Activated CD4-positive, alpha-beta T cell treated with anti-CD3 and anti-CD28 coated beads, Interleukin-2, amount 50 U/mL, for 48 hours (primary cell): ENCODE measurements around the gene TRAM2.

Experiments
- DNase-seq, 2 experiments: peaks; one replicate each; pipeline ENCODE4 v3.0.0-alpha.2; 2020

TRAM2 gene

GRCh38 chr6:52566201-52566600 lies 10.7 kb downstream of the TRAM2 start:
- no peak for DNase-seq

GRCh38 chr6:52564856-52565255 lies 12.0 kb downstream of the TRAM2 start:
- no peak for DNase-seq

GRCh38 chr6:52562911-52563310 lies 13.9 kb downstream of the TRAM2 start:
- no peak for DNase-seq

DNA sequence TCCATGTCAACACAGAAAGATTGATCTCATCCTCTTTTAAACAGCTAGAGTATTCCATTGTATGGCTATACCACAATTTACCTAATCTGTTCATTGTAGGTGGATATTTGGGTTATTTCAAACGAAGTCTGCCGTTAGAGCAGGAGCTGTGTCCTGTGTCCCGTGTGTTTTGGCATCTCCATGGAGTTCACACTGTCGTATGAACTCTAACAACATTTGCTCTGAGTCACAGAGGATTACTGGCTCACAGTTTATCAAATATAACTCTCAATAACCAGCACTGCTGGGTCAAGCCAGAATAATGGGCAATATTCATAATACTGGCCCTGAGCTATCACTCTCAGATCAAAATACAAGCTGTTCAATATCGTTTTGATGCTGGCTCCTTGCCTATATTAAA lies 16.4 kb downstream of the TRAM2 start:
- DNase-seq, result no peak

- no peak for DNase-seq
These were observed 18.4 kb downstream of the TRAM2 start for GRCh38 chr6:52558266-52559000.

DNA sequence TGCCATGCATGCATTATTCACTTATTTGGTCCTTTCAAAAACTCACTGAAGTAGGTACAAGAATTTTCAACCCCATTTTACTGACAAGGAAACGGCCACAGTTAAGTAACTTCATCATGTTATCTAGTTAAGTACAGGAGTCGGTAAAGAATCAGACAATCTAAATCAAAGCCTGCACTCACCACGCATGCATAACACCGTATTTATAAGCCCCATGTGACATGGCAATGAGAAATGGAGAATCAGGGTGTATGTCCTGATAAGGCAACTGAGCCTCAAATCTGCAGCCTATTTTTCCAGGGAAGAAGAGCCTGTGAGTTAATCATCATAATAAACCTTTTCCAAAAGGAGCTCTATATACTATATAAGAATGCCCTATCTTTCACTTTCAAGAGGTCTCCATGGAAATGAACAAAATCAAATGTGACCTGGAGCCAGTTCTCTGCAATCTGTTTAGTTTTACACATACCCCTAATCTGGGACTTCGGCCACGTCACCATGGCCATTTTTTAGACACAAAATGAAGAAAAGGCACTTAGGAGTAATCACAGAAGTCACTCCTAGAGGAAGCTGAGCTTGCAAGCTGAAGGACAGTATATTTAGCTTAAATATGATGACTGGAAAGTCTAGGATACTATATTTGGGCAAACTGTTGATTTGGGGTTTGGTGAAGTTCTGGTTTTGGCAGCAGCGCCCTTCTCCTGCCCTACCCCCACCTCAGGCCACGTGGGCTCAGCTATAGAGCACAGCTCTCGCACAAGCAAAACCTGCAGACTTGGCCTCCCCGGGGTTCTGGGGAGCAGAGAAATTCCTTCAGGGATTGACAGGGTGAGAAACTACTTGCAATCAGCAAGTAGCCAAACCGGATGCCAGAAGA lies 19.2 kb downstream of the TRAM2 start:
- no peak for DNase-seq

DNA sequence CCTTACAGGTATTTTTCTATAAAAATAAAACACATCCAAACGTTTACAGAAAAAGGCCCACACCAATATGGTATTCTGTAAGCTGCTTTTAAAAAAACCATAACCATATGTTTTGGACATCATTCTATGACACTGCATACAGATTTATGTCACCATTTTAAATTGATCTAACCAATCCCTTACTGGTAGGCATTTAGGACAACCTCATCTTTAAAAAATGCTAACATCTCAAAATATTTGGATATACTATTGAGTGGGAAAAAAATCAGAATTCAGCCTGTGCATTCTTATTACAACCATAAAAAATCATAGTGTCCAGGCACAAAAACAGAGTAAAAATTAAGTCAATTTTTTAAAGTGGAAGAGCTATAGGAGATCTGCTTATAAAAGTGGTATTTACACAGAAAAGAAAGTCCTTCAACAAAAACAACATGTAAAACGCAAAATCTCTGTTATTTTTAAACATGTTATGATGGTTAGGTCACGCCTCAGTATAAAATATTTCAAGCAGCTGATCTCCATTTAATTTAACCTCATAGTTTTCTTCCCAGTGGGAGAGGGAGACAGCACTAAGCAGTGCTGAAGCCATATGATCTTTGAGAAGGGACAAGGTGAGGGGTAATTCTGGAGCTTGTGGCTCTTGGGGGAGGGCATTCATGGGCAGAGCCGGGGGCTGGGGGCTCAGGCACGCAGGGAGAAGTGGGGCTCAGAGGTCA lies 21.2 kb downstream of the TRAM2 start:
- no peak for DNase-seq

DNA sequence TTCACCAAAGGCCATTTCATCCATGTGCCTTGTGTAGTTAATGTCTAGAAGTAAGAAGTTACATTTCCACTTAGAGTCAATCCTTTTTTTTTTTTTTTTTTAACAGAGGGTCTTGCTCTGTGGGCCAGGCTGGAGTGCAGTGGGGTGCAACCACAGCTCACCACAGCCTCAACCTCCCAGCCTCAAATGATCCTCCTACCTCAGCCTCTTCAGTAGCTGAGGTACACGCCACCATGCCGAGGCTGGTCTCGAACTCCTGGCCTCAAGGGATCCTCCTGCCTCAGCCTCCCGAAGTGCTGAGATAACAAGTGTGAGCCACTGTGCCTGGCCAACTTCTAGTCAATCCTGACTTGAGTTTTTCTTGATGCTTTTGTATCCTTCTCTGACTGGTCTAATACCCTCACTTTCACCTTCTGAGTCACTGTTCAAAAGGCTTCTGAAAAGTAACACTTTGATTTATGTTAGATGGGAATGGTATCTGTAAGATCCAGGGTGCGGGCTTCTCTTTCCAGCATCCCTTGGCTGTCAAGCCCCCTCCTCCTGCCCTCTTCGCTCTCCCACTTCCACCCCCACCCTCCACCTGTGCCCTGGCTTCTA lies 22.1 kb downstream of the TRAM2 start:
- no peak for DNase-seq

DNA sequence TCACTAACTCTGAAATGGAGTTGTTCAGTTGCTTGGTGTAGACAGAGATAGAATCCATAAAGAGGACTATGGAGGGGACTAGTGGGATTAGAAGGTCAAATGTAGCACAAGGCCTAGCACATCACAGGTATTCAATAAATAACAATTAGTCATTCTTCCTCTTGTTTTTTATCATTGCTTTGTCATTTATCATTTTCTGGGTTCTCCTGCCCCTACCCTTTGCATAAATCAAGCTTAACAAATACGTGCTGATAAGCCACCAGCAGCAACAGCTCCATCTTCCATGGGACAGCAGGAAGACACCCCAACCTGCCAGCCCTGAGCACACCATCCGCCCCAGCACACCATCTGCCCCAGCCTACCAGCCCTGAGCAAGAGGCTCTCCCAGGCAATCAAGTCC lies 23.1 kb downstream of the TRAM2 start:
- DNase-seq, result no peak

GRCh38 chr6:52553158-52553557 lies 23.7 kb downstream of the TRAM2 start:
- DNase-seq, result no peak

- DNase-seq, result no peak
These were observed 24.6 kb downstream of the TRAM2 start for GRCh38 chr6:52552278-52552643.

DNA sequence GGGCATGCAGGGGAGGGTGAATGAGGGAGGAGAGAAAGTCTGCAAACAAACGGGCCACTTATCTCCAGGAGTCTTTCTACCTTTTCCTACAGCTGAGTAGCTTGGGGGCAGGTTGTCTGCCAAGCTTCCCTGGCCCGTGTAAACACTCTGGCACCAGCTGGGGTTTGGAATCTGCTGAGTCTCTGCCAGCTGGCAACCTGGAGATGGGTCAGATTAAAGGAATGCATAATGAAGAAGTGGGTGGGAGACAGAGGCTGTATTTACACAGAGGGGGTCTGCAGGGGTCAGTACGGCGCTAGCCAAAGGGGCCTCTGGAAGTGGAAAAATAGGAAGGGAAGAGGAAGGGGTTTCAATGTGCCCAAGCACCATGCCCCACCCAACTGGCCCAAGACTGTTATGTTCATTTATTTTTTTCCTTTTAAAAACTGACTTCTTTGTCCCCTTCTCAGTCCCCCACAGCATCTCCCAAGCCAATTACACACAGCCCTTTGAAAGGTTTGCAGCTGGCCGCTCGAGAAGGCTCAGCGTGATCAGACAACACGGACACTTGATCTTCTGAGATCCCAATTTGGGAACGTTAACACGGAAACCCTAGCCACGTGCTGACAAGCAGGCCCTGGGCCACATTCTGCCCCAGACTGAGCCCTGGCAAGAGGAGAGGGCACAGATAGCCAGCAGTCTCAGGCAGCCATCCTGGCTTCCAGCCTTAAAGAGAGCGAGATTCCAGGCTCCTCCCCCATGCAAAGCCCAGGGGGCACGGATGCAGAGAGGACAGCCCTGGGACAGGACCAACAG lies 25.2 kb downstream of the TRAM2 start:
- DNase-seq, result no peak

- DNase-seq, result no peak
These were observed 26.0 kb downstream of the TRAM2 start for GRCh38 chr6:52550870-52551269.

DNA sequence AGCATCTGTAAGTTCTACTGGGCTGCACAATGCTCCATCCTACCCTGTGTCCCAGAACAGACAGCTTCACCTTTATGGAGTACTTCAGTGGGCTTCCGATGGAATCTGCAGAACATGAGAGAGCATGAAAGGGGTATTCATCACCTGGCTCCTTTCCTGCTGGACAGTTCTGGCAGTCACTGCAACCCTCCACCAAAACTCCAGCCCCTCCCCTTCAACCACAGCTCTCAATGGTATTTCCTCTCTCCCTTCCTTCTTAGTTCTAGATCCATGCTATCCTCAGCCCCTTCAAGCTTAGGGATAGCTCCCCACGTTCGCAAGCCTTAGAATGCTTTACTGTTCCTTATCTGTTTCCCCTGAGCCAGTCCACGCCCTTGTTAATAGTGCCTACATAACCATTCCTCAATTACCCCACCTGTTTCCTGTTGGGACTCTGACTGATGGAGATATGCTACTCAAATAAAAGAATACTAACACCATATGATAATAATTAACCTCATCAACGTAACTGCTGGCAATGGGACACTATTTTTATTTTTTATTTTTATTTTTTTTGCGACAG lies 26.8 kb downstream of the TRAM2 start:
- DNase-seq, result no peak

GRCh38 chr6:52549428-52549827 lies 27.4 kb downstream of the TRAM2 start:
- DNase-seq, result no peak

GRCh38 chr6:52548999-52549398 lies 27.9 kb downstream of the TRAM2 start:
- DNase-seq, result no peak

DNA sequence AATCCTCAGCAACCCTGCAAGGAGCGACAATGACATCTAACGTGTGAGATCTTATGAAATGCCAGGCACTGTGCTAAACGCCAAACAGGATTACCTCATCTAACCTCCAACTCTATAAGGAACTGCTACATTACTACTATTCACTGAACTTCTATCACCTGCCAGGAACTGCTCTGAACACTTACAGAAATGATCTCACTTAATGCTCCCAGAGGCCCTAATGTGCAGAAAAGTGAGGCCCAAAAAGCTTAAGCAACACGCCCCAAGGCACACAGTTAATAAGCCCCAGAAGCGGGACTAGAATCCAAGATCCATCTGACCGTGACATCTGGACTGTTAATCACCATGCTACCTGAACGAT lies 28.5 kb downstream of the TRAM2 start:
- DNase-seq, result no peak

DNA sequence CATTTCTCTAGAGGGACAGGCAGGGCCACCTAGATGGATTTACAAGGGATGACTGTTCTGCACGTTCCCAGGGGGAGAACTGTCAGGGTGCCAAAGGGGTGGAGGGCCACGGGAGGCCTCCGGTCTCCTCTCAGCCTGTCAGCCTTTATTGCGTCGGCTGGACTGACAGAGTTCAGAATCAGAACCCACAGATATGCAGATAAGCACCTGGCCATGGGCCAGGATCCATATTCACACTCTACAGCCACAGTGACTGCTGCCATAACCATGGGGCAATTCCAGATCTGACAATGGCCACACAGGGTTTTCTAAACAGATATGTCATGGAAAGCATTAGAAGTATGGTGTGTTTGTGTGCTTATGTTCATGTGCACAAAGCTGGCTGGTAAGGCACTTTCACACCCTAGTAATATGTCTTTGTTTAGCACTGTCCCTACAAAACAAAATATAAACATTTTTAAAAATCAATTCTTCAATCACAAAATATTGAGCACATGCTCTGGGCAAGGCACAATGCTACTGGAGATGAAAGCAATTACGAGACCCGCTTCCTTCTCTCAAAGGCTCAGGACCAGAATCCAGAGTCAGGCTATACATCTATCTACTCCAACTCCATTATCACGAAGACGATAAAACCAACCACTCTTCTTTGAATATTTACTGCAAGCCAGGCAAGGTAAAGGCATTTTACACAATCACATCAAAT lies 29.1 kb downstream of the TRAM2 start:
- DNase-seq, result no peak

DNA sequence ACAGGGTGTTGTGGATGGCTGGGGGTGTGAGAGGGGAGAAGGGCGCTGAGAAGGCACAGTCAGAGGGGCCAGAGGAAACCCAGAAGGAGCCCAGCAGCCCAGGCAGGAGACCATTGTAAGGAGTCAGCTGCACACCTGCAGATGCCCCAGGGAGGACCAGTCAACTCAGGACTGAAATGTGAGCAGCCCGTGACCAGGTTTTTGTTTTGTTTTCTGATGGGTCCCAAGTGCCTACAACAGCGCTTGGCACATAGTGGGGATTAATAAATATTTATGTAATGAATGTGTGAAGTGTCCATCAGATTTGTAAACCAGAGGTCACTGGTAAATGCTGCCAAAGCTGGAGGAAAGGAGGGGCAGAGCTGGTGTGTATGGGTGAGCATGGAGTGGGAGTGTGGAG lies 30.2 kb downstream of the TRAM2 start:
- DNase-seq, result no peak

DNA sequence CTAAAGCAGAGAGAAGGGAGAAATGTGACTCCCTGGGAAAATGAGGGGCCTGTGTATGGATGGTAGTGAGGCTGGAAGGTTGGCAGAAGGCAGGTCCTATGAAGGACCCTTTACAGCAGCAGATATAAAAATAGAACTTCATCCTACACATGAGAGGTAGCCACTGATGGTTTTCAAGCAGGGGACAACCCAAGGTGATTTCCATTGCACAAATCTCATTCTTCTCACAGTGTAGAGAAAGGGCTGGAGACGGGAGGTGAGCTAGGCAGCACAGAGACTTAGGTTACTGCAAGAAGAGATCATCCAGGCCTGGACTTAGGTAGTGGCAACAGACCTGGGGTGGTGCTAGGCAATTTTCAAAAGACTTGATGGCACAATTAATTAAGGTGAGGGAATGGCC lies 30.7 kb downstream of the TRAM2 start:
- DNase-seq, result no peak

DNA sequence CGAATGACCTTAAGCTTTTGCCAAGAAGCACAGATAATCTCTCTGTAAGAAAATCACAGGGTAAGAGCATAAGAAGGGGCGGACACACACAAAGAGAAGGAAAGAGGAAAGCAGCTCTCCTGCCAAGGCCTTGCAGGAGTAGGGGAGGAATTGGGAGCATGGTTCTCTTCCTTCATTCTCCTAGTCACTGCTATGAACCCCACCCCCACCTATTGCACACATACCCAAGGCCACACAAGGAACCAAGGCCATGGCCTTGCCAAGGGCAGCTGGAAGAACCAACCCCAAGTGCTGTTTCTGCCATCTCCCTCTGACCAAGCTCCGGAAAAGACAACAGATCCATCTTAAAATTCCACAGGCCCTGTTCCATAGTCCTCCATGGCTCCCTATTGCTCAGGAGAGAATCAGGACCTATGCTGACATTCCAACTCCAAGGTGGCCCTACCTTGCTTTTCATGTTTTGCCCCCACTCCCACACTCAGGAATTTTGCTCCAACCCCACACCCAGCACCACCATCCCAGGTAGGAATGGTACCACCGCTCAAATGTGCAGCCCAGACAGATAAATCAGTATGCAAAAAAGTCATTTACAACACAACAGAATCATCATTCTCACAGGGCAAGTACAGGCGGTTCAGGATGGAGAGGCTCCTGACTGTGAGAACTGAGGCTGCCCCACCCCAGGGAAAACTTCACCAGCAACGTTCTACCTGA lies 31.3 kb downstream of the TRAM2 start:
- no peak for DNase-seq
